GM19324 (cell line): ENCODE data around the gene GPR137B.
"Not testable (repeated sequence)": the region's sequence is repeated elsewhere in the genome, so short reads cannot be mapped to it uniquely, and the experiment has no call there.

Experiments used
- ATAC-seq: cut with Tn5 transposase; IDR thresholded peaks from one replicate; pipeline ENCODE4 v1.9.1; 2021; ENCODE audit warnings: mild to moderate bottlenecking, moderate library complexity; ENCODE audit not compliant: unreplicated experiment, low FRiP score

Gene GPR137B

GRCh38 chr1:236176337-236177336 is 34.3 kb downstream of the GPR137B start:
- no peak for ATAC-seq

- ATAC-seq: no peak
Observed at GRCh38 chr1:236179634-236180033, 37.3 kb downstream of the GPR137B start.

- ATAC-seq: no peak
Observed at GRCh38 chr1:236181059-236181458, 38.7 kb downstream of the GPR137B start.

GRCh38 chr1:236185687-236186086 is 43.3 kb downstream of the GPR137B start:
- ATAC-seq: no peak

GRCh38 chr1:236186471-236186870 is 44.1 kb downstream of the GPR137B start:
- not testable (repeated sequence) for ATAC-seq

GRCh38 chr1:236188084-236188483 is 45.7 kb downstream of the GPR137B start:
- not testable (repeated sequence) for ATAC-seq

GRCh38 chr1:236193184-236193583 is 50.8 kb downstream of the GPR137B start:
- ATAC-seq: no peak

GRCh38 chr1:236200925-236201324 is 58.6 kb downstream of the GPR137B start:
- no peak for ATAC-seq

GRCh38 chr1:236201786-236202185 is 59.4 kb downstream of the GPR137B start:
- no peak for ATAC-seq

- ATAC-seq: no peak
Observed at GRCh38 chr1:236204039-236204438, 61.7 kb downstream of the GPR137B start.

GRCh38 chr1:236204656-236205055 is 62.3 kb downstream of the GPR137B start:
- ATAC-seq: no peak

- ATAC-seq: no peak
Observed at GRCh38 chr1:236206548-236206947, 64.2 kb downstream of the GPR137B start.

- ATAC-seq: no peak
Observed at GRCh38 chr1:236207121-236207520, 64.8 kb downstream of the GPR137B start.

GRCh38 chr1:236207569-236207968 is 65.2 kb downstream of the GPR137B start:
- no peak for ATAC-seq

- no peak for ATAC-seq
Observed at GRCh38 chr1:236209185-236209584, 66.8 kb downstream of the GPR137B start.

- no peak for ATAC-seq
Observed at GRCh38 chr1:236209713-236210112, 67.4 kb downstream of the GPR137B start.

- no peak for ATAC-seq
Observed at GRCh38 chr1:236211815-236212214, 69.5 kb downstream of the GPR137B start.

GRCh38 chr1:236213534-236213933 is 71.2 kb downstream of the GPR137B start:
- no peak for ATAC-seq

- no peak for ATAC-seq
Observed at GRCh38 chr1:236214761-236215160, 72.4 kb downstream of the GPR137B start.

- no peak for ATAC-seq
Observed at GRCh38 chr1:236220473-236220872, 78.1 kb downstream of the GPR137B start.

- no peak for ATAC-seq
Observed at GRCh38 chr1:236222632-236223031, 80.3 kb downstream of the GPR137B start.

GRCh38 chr1:236228411-236228810 is 86.1 kb downstream of the GPR137B start:
- ATAC-seq: no peak
